ENCODE data around the gene CRLF1.

The CRLF1 gene

GRCh38 chr19:18608805-18609716 is 2.5 kb upstream of the CRLF1 start:
- Histone ChIP-seq H3K36me3 (replicated peaks) (no peaks in the 10 kb centered on the region), H3K27me3 (replicated peaks) (peaks cover 90% of the 10 kb centered on the region), H3K27ac (no peak overlapping the region), H3K4me3 (ENCODE audit: low read depth, low read length) (no peak overlapping the region)
- DNase-seq: no peak
- in situ Hi-C loops (cut with HindIII; ENCODE audit: low pct_ligation_motif_present, low sequenced_read_pairs): no loop called here
- TF ChIP-seq, protein P1, sequence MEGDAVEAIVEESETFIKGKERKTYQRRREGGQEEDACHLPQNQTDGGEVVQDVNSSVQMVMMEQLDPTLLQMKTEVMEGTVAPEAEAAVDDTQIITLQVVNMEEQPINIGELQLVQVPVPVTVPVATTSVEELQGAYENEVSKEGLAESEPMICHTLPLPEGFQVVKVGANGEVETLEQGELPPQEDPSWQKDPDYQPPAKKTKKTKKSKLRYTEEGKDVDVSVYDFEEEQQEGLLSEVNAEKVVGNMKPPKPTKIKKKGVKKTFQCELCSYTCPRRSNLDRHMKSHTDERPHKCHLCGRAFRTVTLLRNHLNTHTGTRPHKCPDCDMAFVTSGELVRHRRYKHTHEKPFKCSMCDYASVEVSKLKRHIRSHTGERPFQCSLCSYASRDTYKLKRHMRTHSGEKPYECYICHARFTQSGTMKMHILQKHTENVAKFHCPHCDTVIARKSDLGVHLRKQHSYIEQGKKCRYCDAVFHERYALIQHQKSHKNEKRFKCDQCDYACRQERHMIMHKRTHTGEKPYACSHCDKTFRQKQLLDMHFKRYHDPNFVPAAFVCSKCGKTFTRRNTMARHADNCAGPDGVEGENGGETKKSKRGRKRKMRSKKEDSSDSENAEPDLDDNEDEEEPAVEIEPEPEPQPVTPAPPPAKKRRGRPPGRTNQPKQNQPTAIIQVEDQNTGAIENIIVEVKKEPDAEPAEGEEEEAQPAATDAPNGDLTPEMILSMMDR (IDR thresholded peaks at IDR 0.05; ENCODE audit: low read depth, low read length, missing control alignments): no peak

GRCh38 chr19:18608102-18608804 is 1.7 kb upstream of the CRLF1 start:
- H3K36me3 ChIP-seq (replicated peaks): no peaks in the 10 kb centered on the region
- in situ Hi-C loops (cut with HindIII; ENCODE audit: low pct_ligation_motif_present, low sequenced_read_pairs): no loop called here
- TF ChIP-seq, protein P1 (IDR thresholded peaks at IDR 0.05; ENCODE audit: low read depth, low read length, missing control alignments): no peak
- no peak for DNase-seq
- no peak overlapping the region for H3K27ac ChIP-seq
- no peak overlapping the region for H3K4me3 ChIP-seq (ENCODE audit: low read depth, low read length)
- H3K27me3 ChIP-seq (replicated peaks): peaks cover 90% of the 10 kb centered on the region

DNA sequence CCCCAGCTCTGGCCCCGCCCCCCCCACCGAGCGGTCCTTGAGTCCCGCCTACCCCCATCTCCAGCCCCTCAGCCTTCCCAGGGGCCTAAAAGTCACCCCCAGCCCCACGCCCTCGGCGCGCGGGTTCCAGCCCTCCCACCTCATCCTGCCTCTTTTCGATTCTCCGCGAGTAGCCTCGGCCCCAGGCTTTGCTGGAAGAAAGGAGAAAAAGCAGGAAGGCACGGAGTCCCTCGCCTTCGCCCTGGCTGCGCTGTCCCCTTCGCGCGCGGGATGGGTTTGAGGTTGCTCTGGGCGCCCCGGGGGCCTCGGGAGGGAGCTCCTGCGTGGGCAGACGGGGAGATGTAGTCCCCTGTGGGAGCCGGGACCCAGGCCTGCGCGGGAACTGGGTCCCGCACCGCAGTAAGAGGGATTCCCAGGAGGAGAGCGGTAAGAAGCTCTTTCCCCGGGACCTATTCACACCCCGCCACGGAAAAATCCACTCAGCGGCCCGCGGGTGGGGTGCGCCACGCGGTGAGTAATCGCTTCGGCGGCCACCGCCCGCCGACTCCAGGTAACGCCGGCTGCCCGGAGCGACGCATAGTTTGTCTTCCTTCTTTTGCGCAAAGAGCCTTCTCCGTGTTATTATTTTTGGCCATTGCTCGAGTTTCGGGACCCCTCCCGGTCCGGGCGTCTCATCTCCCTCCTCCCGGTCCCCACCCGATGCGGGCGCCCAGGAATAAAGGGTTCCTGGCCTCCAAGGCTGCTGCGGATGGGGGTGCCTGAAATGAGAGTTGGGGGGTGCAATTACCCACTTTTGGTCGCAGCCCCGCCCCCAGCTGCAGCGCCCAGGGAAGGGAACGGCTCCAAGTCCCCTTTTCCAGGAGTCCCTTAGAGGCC is 865 bp upstream of the CRLF1 start:
- Histone ChIP-seq H3K4me3 (ENCODE audit: low read depth, low read length) (no peak overlapping the region), H3K36me3 (replicated peaks) (no peaks in the 10 kb centered on the region), H3K27ac (no peak overlapping the region), H3K27me3 (replicated peaks) (peaks cover 82% of the 10 kb centered on the region)
- TF ChIP-seq, protein P1 (IDR thresholded peaks at IDR 0.05; ENCODE audit: low read depth, low read length, missing control alignments): no peak
- in situ Hi-C loops (cut with HindIII; ENCODE audit: low pct_ligation_motif_present, low sequenced_read_pairs): no loop called here
- no peak for DNase-seq

- DNase-seq: no peak
- in situ Hi-C loops (cut with HindIII; ENCODE audit: low pct_ligation_motif_present, low sequenced_read_pairs): no loop called here
- Histone ChIP-seq H3K27me3 (replicated peaks) (peaks cover 67% of the 10 kb centered on the region), H3K36me3 (replicated peaks) (no peaks in the 10 kb centered on the region), H3K4me3 (ENCODE audit: low read depth, low read length) (peak overlapping the region; percentile 32), H3K27ac (no peak overlapping the region)
- TF ChIP-seq, protein P1 (IDR thresholded peaks at IDR 0.05; ENCODE audit: low read depth, low read length, missing control alignments): no peak
Measured at GRCh38 chr19:18605546-18606280, 886 bp downstream of the CRLF1 start.

GRCh38 chr19:18605196-18605545 is 1.4 kb downstream of the CRLF1 start:
- in situ Hi-C loops (cut with HindIII; ENCODE audit: low pct_ligation_motif_present, low sequenced_read_pairs): no loop called here
- no peaks in the 10 kb centered on the region for H3K36me3 ChIP-seq (replicated peaks)
- no peak overlapping the region for H3K27ac ChIP-seq
- H3K27me3 ChIP-seq (replicated peaks): peaks cover 61% of the 10 kb centered on the region
- peak overlapping the region; percentile 32 for H3K4me3 ChIP-seq (ENCODE audit: low read depth, low read length)
- no peak for DNase-seq
- TF ChIP-seq, protein P1 (IDR thresholded peaks at IDR 0.05; ENCODE audit: low read depth, low read length, missing control alignments): no peak
